C4-2B (cell line): ENCODE results near the gene RINL.

Source experiments
- CTCF ChIP-seq: fragments of 450-650 bp; conservative IDR thresholded peaks from 2 replicates; pipeline ENCODE4 v1.5.1; 2017; ENCODE audit warnings: mild to moderate bottlenecking
- ZFX ChIP-seq: fragments of 450-650 bp; IDR thresholded peaks from 2 replicates; pipeline ENCODE4 v1.6.1; 2017

- TF ChIP-seq CTCF (no peak), ZFX (no peak)
Measured at GRCh38 chr19:38850976-38851621, 27.0 kb downstream of the RINL start.
